Panc1 (cell line): ENCODE measurements around the gene ZNF212. TPM values are rescaled to one million over a fixed set of nuclear protein-coding genes. Genes with fewer than 3 reads are reported as not detected.

ENCODE experiments used
- ATAC-seq: fragments of 200-7000 bp; cut with Tn5 transposase; 2 replicates; pipeline ENCODE4 v1.9.1; 2020; ENCODE audit warnings: mild to moderate bottlenecking, moderate library complexity
- BruUV-seq: library from RNA; stranded (reverse); fragments of 400-500 nt; replicated peaks from 2 replicates; lab custom pipeline; 2021; lab: Mats Ljungman, UMichigan
- CTCF ChIA-PET: fragments of 300-600 bp; sonication (Branson Sonifier 250); formaldehyde crosslinking; loops from one replicate; lab custom pipeline; 2022; ENCODE audit warnings: antibody characterized with exemption; lab: Charles Lee
- POLR2A ChIA-PET: fragments of 300-600 bp; sonication (Branson Sonifier 250); formaldehyde crosslinking; loops from one replicate; lab custom pipeline; 2022; ENCODE audit warnings: antibody characterized with exemption; lab: Charles Lee
- DNase-seq: peaks from one replicate; pipeline ENCODE4 v3.0.0-alpha.2; 2010; ENCODE audit warnings: low read depth, low spot score
- H3K27ac ChIP-seq: 2 replicates; pipeline ENCODE4 v1.5.1; 2011; ENCODE audit warnings: mild to moderate bottlenecking, low read length, inconsistent platforms
- H3K27me3 ChIP-seq: fragments of 200-500 bp; sonication (Bioruptor generic); 2 replicates; pipeline ENCODE4 v1.6.0; 2014; ENCODE audit warnings: low read length, inconsistent platforms; ENCODE audit not compliant: control insufficient read depth, insufficient read depth
- H3K36me3 ChIP-seq: fragments of 200-500 bp; sonication (Bioruptor generic); 2 replicates; pipeline ENCODE4 v1.5.1; 2014; ENCODE audit warnings: inconsistent platforms, mild to moderate bottlenecking, low read length, moderate library complexity; ENCODE audit not compliant: control insufficient read depth, insufficient read depth
- H3K4me1 ChIP-seq: 2 replicates; pipeline ENCODE4 v1.5.1; 2011; ENCODE audit warnings: inconsistent platforms, mild to moderate bottlenecking, low read length, moderate library complexity; ENCODE audit not compliant: control insufficient read depth, insufficient read depth
- H3K4me3 ChIP-seq, 2 experiments: 2 replicates each; pipeline ENCODE4 v1.5.1; 2011 to 2012; ENCODE audit warnings: low read depth in 2 of 2, low read length in 2 of 2, mild to moderate bottlenecking in 2 of 2, inconsistent platforms in 1 of 2, moderate library complexity in 1 of 2
- H3K9me3 ChIP-seq: fragments of 200-500 bp; sonication (Bioruptor generic); 2 replicates; pipeline ENCODE4 v1.5.1; 2014; ENCODE audit warnings: low read depth, mild to moderate bottlenecking, inconsistent platforms, low read length, moderate library complexity; ENCODE audit not compliant: control insufficient read depth, insufficient read depth
- CTCF ChIP-seq: fragments of 450-650 bp; IDR thresholded peaks from 2 replicates; pipeline ENCODE4 v1.5.1; 2017; ENCODE audit warnings: mild to moderate bottlenecking
- POLR2AphosphoS5 ChIP-seq: IDR thresholded peaks from 2 replicates; pipeline ENCODE4 v1.6.1; 2012; ENCODE audit warnings: mild to moderate bottlenecking, low read depth, low read length, moderate library complexity
- REST ChIP-seq, 2 experiments: IDR thresholded peaks; 2 replicates each; pipeline ENCODE4 v1.6.1; 2011 to 2012; ENCODE audit warnings: low read depth in 2 of 2, control low read depth in 1 of 2, low read length in 1 of 2, mild to moderate bottlenecking in 1 of 2, moderate library complexity in 1 of 2; ENCODE audit not compliant: insufficient read depth in 1 of 2
- SIN3A ChIP-seq: IDR thresholded peaks from 2 replicates; pipeline ENCODE4 v1.6.1; 2012; ENCODE audit warnings: low read depth, mild to moderate bottlenecking, low read length, moderate library complexity, borderline replicate concordance; ENCODE audit not compliant: insufficient read depth
- TCF7L2 ChIP-seq: IDR thresholded peaks from 2 replicates; pipeline ENCODE4 v1.6.1; 2011; ENCODE audit warnings: mild to moderate bottlenecking, low read depth, low read length, inconsistent platforms
- in situ Hi-C: cut with HindIII; loops from 2 replicates; pipeline ENCODE4 v1.10.0; 2016; ENCODE audit warnings: low sequenced_read_pairs, low pct_unique_long_range_greater_than_20kb
- intact Hi-C: fragments of 100-400 bp; cut with micrococcal nuclease; formaldehyde crosslinking; loops from one replicate; pipeline ENCODE4 v1.10.0; 2022; ENCODE audit not compliant: unreplicated experiment
- total RNA-seq: library from RNA; stranded (reverse); gene quantifications from one replicate; pipeline ENCODE4 v1.2.1, GENCODE V29; 2021; ENCODE audit not compliant: unreplicated experiment

The ZNF212 gene
- total RNA-seq, 1 experiment from 2014 or later, result 11.3 TPM

GRCh38 chr7:149199234-149199995 is 40.0 kb upstream of the ZNF212 start:
- Histone ChIP-seq H3K27me3 (no peaks in the 10 kb centered on the region), H3K9me3 (no peaks in the 10 kb centered on the region), H3K4me3 (no peak overlapping the region), H3K27ac (no peak overlapping the region), H3K4me1 (peaks cover 9% of the 10 kb centered on the region), H3K36me3 (peaks cover 15% of the 10 kb centered on the region)
- BruUV-seq, result TSS peak; percentile 26
- ChIA-PET POLR2A (no interaction called here), CTCF (no interaction called here)
- intact Hi-C loops, result no loop called here
- TF ChIP-seq SIN3A (no peak), CTCF (no peak), TCF7L2 (no peak), POLR2AphosphoS5 (no peak), REST (IDR thresholded peaks at IDR 0.05; ENCODE audit: insufficient read depth in 1 of 2, low read depth in 2 of 2, low read length in 1 of 2) (no peak)
- DNase-seq, result no peak
- no peak for ATAC-seq
- in situ Hi-C loops, result no loop called here

GRCh38 chr7:149202831-149203231 is 36.6 kb upstream of the ZNF212 start:
- Histone ChIP-seq H3K4me3 (no peak overlapping the region), H3K9me3 (no peaks in the 10 kb centered on the region), H3K27me3 (no peaks in the 10 kb centered on the region), H3K27ac (no peak overlapping the region), H3K4me1 (no peaks in the 10 kb centered on the region), H3K36me3 (peaks cover 19% of the 10 kb centered on the region)
- ATAC-seq, result no peak
- ChIA-PET CTCF (no interaction called here), POLR2A (interaction anchor here (0.6 kb wide), 1 partner anchor 67 kb away, joined by 3 read pairs; no protein-coding TSS in a partner anchor)
- TF ChIP-seq TCF7L2 (no peak), POLR2AphosphoS5 (no peak), REST (IDR thresholded peaks at IDR 0.05; ENCODE audit: insufficient read depth in 1 of 2, low read depth in 2 of 2, low read length in 1 of 2) (no peak), SIN3A (no peak), CTCF (no peak)
- intact Hi-C loops, result no loop called here
- in situ Hi-C loops, result no loop called here
- DNase-seq, result no peak
- BruUV-seq, result no TSS peak
